ENCODE measurements around the gene BOC. TPM values are rescaled to one million over a fixed set of nuclear protein-coding genes. Genes with fewer than 3 reads are reported as not detected.

BOC gene
- total RNA-seq, 4 donors from 2014 or later, result 13.7 to 75.7 (median 24.1) TPM

- Histone ChIP-seq H3K36me3 (peaks cover 0 to 25% (median 0%) of the 10 kb centered on the region in 3 donors), H3K27ac (peak overlapping the region; percentile 6 to 80 (median 54)), H3K9me3 (no peaks in the 10 kb centered on the region), H3K4me1 (peaks cover 16 to 79% (median 29%) of the 10 kb centered on the region in 3 donors), H3K4me3 (no peak overlapping the region), H3K27me3 (no peaks in the 10 kb centered on the region)
- DNase-seq, result no peak
- 58 to 85% methylated on average over 4 of the region's 4 CpGs for WGBS, 2 donors
- TF ChIP-seq, protein P1, sequence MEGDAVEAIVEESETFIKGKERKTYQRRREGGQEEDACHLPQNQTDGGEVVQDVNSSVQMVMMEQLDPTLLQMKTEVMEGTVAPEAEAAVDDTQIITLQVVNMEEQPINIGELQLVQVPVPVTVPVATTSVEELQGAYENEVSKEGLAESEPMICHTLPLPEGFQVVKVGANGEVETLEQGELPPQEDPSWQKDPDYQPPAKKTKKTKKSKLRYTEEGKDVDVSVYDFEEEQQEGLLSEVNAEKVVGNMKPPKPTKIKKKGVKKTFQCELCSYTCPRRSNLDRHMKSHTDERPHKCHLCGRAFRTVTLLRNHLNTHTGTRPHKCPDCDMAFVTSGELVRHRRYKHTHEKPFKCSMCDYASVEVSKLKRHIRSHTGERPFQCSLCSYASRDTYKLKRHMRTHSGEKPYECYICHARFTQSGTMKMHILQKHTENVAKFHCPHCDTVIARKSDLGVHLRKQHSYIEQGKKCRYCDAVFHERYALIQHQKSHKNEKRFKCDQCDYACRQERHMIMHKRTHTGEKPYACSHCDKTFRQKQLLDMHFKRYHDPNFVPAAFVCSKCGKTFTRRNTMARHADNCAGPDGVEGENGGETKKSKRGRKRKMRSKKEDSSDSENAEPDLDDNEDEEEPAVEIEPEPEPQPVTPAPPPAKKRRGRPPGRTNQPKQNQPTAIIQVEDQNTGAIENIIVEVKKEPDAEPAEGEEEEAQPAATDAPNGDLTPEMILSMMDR (IDR thresholded peaks at IDR 0.05), result no peak
- no peak for TF ChIP-seq POLR2A (IDR thresholded peaks at IDR 0.05)
- intact Hi-C loops (cut with DNase I), result no loop called here
Observed at GRCh38 chr3:113258361-113258760, 47.0 kb downstream of the BOC start.

DNA sequence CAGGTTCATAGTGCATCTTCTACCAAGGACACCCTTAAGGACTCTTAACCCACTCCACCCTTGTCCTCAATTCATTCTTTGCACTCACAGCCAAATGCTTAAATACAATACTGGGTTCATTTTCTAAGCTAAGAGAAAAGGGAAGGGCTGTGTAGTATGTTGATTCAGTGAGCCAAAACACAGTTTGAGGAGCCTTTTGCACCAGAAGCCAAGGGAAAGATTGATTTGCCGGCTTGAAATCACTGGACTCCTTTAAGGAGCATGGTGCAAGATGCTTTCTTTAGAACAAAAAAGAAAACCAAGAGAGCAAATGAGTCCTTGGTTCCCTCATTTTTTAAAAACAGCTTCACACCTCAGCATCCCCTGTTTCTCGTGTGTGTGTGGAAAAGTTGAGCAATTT lies 47.8 kb downstream of the BOC start:
- Histone ChIP-seq H3K4me3 (no peak overlapping the region), H3K27ac (peak overlapping the region in 3 of 4 donors; percentile 51 to 80 (median 57)), H3K36me3 (peaks cover 0 to 25% (median 0%) of the 10 kb centered on the region in 3 donors), H3K9me3 (no peaks in the 10 kb centered on the region), H3K27me3 (no peaks in the 10 kb centered on the region), H3K4me1 (peaks cover 14 to 79% (median 28%) of the 10 kb centered on the region in 3 donors)
- TF ChIP-seq POLR2A (IDR thresholded peaks at IDR 0.05), result no peak
- TF ChIP-seq, protein P1 (IDR thresholded peaks at IDR 0.05), result no peak
- intact Hi-C loops (cut with DNase I), result no loop called here
- WGBS, 2 donors, result 49 to 53% methylated on average over 2 of the region's 2 CpGs
- no peak for DNase-seq

DNA sequence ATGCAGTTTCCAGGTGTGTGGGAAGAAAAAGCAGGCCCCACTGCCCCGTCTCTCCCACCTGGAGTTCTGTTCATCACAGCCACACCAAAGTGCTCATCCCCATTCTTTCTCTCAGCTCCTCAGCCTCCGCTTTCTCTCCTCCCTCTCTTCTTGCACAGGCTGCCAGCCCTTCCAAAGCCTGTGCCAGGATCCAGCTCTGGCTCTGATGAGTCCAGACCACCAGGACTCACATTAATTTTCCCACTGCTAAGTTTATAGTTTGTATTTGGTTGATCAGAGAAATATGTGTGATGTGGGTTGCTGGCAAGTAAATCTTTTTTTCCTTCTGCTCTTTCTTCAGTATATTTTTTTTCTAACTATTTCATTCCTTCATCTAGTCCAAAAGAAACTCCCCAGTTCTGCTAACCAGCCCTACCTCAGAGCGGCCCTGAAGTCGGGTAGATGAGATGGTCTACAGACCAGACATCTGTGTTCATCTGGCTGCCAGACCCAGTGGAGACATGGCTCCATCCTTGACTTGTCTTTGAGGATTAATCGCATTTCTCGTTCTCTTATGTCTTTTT lies 49.8 kb downstream of the BOC start:
- H3K36me3 ChIP-seq, result peaks cover 0 to 8% (median 0%) of the 10 kb centered on the region in 3 donors
- H3K27ac ChIP-seq, result peak overlapping the region; percentile 54 to 83 (median 68)
- no peaks in the 10 kb centered on the region for H3K9me3 ChIP-seq
- H3K4me3 ChIP-seq, result no peak overlapping the region
- no peaks in the 10 kb centered on the region for H3K27me3 ChIP-seq
- DNase-seq, result no peak
- WGBS, 2 donors, result 39% methylated on average over 6 of the region's 6 CpGs
- TF ChIP-seq, protein P1 (IDR thresholded peaks at IDR 0.05), result no peak
- no peak for TF ChIP-seq POLR2A (IDR thresholded peaks at IDR 0.05)
- intact Hi-C loops (cut with DNase I), result loop anchor here (10.0 kb wide), 1 partner anchor 46 kb away; the partner anchor contains the start of gene BOC
- H3K4me1 ChIP-seq, result peaks cover 14 to 83% (median 39%) of the 10 kb centered on the region in 3 donors

DNA sequence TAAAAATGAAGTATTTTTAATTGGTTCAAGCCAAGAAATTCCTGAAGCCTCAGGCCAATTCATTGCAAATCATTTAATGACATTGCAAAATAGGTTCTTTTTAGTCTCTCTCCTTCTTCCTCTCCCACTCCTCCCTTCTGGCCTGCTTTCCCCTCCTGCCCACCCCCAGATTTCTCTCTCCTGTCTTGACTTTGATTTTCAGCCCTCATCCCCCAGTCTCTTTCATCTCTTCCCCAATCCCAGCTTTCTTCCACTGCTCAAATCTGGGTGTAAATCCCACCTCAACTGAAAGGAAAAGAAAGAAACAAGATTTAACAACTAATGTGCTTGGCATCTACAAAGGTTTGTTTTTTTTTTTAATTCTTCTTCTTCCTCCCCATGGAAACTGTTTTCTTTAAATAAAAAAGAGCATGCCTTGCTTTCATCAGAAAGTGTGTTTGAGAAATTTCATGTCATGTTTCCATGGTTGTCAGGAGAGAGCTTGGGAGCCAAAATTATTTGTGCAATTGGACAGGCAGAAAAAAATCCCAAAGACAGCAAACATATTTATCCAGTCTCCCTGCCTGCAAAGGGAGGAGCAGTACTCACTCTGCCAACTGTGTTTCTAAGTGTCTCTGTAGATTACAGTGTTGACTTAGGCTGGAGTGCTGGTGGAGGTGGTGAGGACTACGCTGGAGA lies 50.4 kb downstream of the BOC start:
- Histone ChIP-seq H3K27ac (peak overlapping the region; percentile 54 to 83 (median 68)), H3K36me3 (peaks cover 0 to 4% (median 0%) of the 10 kb centered on the region in 3 donors), H3K4me1 (peaks cover 14 to 89% (median 46%) of the 10 kb centered on the region in 3 donors), H3K9me3 (no peaks in the 10 kb centered on the region), H3K4me3 (no peak overlapping the region), H3K27me3 (no peaks in the 10 kb centered on the region)
- TF ChIP-seq, protein P1 (IDR thresholded peaks at IDR 0.05), result no peak
- no peak for TF ChIP-seq POLR2A (IDR thresholded peaks at IDR 0.05)
- DNase-seq, result no peak
- intact Hi-C loops (cut with DNase I), result loop anchor here (10.0 kb wide), 1 partner anchor 47 kb away; the partner anchor contains the start of gene BOC
- WGBS, 2 donors, result 22 to 24% methylated on average over 1 of the region's 1 CpG

- Histone ChIP-seq H3K27ac (peak overlapping the region; percentile 54 to 80 (median 57)), H3K9me3 (no peaks in the 10 kb centered on the region), H3K27me3 (no peaks in the 10 kb centered on the region), H3K4me1 (peaks cover 14 to 94% (median 50%) of the 10 kb centered on the region in 3 donors), H3K36me3 (no peaks in the 10 kb centered on the region), H3K4me3 (no peak overlapping the region)
- TF ChIP-seq, protein P1 (IDR thresholded peaks at IDR 0.05), result no peak
- no peak for TF ChIP-seq POLR2A (IDR thresholded peaks at IDR 0.05)
- WGBS, 2 donors, result 25 to 42% methylated on average over 2 of the region's 2 CpGs
- intact Hi-C loops (cut with DNase I), result loop anchor here (10.0 kb wide), 1 partner anchor 47 kb away; the partner anchor contains the start of gene BOC
- no peak for DNase-seq
Observed at GRCh38 chr3:113262304-113262665, 50.9 kb downstream of the BOC start.
